Measurements from ENCODE around the gene ODF4.
"Not testable (repeated sequence)": the region's sequence is repeated elsewhere in the genome, so short reads cannot be mapped to it uniquely, and the experiment has no call there.

The ODF4 gene

DNA sequence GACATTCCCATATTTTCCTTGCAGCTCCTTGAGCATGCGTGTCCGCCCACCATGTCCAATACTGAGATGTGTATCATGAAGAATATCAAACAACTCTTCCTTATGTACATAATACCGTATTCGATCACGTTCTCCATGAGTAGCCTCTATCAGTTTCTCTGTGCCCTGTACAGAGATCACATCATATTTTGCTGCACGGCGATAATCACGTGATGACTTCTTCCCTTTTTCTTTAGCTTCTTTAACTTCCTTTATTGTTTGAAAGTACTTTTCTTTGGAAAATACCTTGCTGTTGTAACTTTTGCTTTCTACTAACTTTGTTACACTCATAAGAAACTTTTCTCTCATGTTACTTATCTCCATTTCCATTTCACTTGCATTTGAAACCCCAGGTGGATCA, 30.3 kb downstream of the ODF4 start:
- no peak for DNase-seq (ENCODE audit: low spot score)

- DNase-seq (ENCODE audit: low spot score): no peak
Measured at GRCh38 chr17:8371786-8372185, 32.1 kb downstream of the ODF4 start.

- DNase-seq (ENCODE audit: low spot score): no peak
Measured at GRCh38 chr17:8372422-8372821, 32.8 kb downstream of the ODF4 start.

DNA sequence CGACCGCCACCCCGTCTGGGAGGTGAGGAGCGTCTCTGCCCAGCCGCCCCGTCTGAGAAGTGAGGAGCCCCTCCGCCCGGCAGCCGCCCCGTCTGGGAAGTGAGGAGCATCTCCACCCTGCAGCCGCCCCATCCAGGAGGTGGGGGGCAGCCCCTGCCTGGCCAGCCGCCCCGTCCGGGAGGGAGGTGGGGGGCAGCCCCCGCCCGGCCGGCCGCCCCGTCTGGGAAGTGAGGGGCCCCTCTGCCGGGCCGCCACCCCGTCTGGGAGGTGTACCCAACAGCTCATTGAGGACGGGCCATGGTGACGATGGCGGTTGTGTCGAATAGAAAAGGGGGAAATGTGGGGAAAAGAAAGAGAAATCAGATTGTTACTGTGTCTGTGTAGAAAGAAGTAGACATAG, 34.2 kb downstream of the ODF4 start:
- not testable (repeated sequence) for DNase-seq (ENCODE audit: low spot score)

GRCh38 chr17:8375738-8376259, 36.2 kb downstream of the ODF4 start:
- DNase-seq (ENCODE audit: low spot score): no peak

DNA sequence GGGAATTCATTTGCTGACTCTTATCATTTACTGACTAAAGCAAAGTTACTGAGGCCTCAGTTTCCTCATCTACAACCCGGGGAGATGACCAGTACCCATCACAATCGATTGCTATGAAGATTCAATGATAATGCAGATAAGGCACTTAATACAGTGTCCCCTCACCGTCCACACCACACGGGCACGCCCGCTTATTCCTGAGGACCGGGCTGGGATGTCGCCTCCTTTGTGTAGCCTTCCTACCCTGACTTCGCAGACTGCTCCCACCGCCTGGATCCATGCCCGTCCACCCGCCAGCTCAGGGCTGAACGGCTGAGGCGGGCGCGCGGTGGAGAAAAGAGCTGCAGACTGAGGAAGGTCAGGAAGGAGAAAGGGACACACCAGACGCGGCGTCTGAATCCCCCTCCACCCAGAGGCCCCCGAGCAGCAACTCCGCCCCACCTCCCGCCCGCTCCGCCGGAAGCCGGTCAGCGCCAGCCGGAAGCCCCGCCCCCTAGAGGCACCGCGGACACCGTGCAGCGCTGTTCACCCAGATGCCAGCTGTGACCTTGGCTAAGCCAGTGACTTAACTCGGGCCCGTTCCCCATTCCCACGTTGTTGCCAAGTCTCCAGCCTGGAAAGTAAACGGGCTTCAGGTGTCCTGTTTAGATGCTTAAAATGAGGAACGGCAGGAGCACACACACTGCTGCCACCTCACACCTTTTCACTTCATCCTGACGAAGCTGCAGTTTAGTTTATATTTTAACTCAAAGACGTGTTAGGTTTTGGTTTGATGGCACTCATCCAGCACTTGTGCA, 36.8 kb downstream of the ODF4 start, which contains the start of gene KRABD2:
Gene KRABD2, minus strand, starts transcription at position 434 of the 797 bp plus-strand sequence.
- peak; percentile 92 for DNase-seq (ENCODE audit: low spot score)

- DNase-seq (ENCODE audit: low spot score): no peak
Measured at GRCh38 chr17:8377422-8377821, 37.8 kb downstream of the ODF4 start.

DNA sequence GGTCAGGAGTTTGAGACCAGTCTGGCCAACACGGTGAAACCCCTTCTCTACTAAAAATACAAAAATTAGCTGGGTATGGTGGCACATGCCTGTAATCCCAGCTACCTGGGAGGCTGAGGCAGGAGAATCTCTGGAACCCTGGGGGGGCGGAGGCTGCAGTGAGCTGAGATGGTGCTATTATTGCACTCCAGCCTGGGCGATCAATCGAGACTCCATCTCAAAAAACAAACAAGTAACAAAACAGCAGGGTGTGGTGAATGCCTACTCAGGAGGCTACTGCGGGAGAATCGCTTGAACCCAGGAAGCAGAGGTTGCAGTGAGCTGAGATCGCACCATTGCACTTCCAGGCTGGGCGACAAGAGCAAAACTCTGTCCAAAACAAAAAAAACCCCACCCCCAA, 38.5 kb downstream of the ODF4 start:
- not testable (repeated sequence) for DNase-seq (ENCODE audit: low spot score)

- DNase-seq (ENCODE audit: low spot score): no peak
Measured at GRCh38 chr17:8380049-8380448, 40.4 kb downstream of the ODF4 start.

GRCh38 chr17:8382052-8382879, 42.6 kb downstream of the ODF4 start:
- DNase-seq (ENCODE audit: low spot score): no peak

GRCh38 chr17:8382880-8383142, 43.2 kb downstream of the ODF4 start:
- no peak for DNase-seq (ENCODE audit: low spot score)

GRCh38 chr17:8383143-8383822, 43.6 kb downstream of the ODF4 start, which contains the start of gene RPL26:
Gene RPL26, minus strand, starts transcription at chr17:8383193. Its CDS starts 883 bp downstream, at chr17:8382310.
- DNase-seq (ENCODE audit: low spot score): peak; percentile 85

DNA sequence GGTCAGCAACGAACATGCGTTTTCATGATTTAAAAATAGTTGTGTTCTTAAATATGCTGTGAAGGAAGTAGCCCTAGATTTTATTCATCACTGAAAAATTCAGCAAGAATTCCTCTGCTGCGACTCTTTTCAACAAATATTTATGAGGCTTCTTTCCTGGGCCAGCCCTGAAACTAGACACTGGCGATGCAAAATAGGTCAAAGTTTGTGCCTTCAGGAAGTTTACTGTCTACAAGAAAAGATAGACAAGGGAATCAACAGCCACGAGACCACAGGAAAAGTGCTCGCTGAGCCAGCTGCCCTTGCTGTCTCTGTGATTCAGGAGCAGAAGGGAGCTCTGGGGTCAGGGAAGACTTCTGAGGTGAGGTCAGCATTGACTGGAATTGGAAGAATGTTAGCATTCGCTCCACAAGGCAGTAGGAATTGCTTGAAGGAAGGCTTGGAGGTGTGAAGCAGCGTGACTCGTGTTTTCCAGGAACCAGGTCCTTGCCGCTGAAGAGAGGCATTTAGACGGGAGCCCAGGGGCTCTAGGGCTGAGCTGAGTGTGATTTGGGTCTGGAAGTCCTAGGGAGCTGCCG, 45.2 kb downstream of the ODF4 start:
- no peak for DNase-seq (ENCODE audit: low spot score)

- DNase-seq (ENCODE audit: low spot score): no peak
Measured at GRCh38 chr17:8386841-8387240, 47.2 kb downstream of the ODF4 start.

- DNase-seq (ENCODE audit: low spot score): no peak
Measured at GRCh38 chr17:8387914-8388651, 48.4 kb downstream of the ODF4 start.

DNA sequence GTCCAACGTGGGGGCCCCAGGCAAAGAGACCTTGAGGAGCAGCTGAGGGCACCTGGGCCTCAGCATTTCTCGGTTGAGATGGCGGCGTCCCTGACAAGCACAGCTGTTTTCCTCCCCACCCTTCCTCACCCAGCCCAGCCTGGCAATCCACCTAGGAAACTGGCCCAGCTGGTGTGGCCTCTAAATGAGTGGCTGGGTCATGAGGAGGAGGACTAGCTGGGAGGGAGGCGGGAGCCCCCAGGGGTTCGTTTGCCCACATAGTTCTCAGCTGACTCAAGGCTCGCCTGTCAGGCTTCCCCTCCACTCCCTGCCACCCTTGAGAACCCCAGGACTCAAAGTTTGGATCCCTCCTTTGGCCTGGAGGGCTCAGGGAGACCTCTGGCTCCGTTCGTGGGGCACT, 52.1 kb downstream of the ODF4 start:
- no peak for DNase-seq (ENCODE audit: low spot score)

DNA sequence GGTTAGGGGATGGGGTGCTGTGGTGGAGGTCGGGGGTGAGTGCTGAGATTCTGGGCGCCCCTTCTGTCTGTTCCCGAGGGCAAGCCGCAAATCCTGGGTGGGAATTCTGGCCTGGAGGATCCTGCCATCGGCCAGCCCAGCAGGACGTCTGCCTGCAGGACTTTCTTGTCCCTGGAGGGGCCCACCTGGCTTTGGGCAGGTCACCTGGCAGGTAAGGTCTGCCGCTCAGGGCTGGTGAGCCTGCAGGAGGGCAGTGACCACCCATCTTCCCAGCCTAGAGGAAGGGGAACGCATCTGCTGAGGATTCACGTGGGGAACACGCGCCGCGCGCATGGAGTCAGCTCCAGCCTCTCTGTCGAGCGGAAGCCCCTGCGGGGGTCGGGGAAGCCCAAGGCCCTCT, 52.6 kb downstream of the ODF4 start:
- no peak for DNase-seq (ENCODE audit: low spot score)

DNA sequence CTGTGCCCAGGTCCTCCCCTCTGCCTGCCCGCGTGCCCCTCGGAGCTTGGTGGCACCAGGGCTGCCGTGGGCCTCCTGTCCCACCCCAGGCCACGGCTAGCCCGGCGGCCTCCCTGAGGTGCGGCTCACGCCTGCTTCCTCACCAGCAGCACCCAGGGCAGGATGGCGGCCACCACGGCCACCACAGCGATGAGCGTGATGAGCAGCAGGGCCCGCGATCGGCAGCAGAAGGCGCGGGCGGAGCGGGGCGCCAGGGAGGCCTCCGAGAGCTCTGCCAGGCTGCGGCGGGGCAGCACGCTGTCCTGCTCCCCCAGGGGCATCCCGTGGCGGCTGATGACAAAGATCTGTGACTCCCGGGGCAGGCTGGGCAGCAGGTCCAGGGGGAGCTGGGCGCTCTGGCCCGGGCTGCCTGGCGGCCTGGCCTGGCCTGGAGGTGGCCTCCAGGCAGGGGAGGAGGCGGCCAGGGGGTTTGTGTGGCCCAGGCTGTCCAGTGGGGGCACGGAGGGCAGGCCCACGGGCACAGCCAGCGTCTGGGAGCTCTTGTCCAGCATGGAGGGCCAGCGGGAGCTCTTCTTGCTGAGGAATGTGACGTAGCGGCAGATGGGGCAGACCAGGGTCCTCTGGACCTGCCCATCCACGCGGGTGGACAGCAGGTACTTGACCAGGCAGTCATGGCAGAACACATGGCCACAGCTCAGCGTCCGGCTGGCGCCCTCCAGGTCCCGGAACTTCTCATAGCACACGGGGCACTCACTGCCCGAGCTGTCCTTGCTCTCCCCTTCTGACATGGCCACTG, 53.2 kb downstream of the ODF4 start:
- no peak for DNase-seq (ENCODE audit: low spot score)

DNA sequence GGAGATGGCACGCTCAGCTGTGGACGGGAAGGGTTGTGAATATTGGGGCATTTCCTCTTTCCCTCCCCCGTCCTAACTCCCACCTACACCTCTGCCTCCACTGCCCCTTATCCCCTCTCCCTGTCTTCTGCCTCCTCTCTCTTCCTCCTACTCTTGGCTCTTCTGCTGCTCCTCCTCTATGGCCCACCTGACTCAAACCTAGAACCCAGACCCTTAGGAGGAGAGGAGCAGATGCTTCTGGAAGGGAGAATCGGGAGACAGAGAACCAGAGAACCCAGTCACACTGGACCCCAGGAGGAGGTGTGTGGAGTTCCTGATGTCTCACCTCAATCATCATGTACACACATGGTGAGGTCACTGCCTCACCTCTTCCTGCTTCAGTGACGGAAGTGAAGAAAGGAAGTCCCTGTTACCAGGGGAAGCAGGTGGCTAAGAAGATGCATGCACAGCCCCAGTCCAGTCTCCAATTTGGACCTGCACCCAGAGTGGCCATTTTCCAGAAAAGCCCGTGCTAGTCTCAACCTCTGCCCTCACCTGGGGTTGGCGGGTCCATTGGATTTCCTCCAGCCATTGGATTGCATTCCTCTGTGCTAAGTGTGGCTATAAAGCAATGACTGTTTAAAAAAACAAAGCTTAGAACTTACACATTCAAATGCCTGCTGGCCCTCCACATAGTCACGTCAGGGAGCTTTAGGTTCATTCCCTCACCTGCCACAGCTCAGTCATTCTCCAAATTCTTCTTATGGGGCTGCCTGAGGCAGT, 54.0 kb downstream of the ODF4 start:
- no peak for DNase-seq (ENCODE audit: low spot score)

GRCh38 chr17:8394497-8394896, 54.9 kb downstream of the ODF4 start:
- not testable (repeated sequence) for DNase-seq (ENCODE audit: low spot score)
